Right lobe of liver (tissue), 6 donors: Measurements from ENCODE around the gene SLC7A10. TPM values are rescaled to one million over a fixed set of nuclear protein-coding genes. Genes with fewer than 3 reads are reported as not detected.
"Not testable (repeated sequence)": the region's sequence is repeated elsewhere in the genome, so short reads cannot be mapped to it uniquely, and the experiment has no call there.

ENCODE experiments used
- ATAC-seq, 4 donors: fragments of 200-7000 bp; cut with Tn5 transposase; one replicate each; pipeline ENCODE4 v1.9.1; 2020; ENCODE audit warnings: mild to moderate bottlenecking in 4 of 4, moderate library complexity in 4 of 4
- DNase-seq, 3 donors: peaks; one replicate each; pipeline ENCODE4 v3.0.0-alpha.2; 2020
- H3K27ac ChIP-seq, 3 donors: fragments of 200-600 bp; one replicate each; pipeline ENCODE4 v1.8.0; 2022
- H3K27me3 ChIP-seq, 2 donors: fragments of 200-600 bp; one replicate each; pipeline ENCODE4 v1.8.0; 2022
- H3K36me3 ChIP-seq, 4 donors: fragments of 200-600 bp; sonication (generic) in 1 of 4; one replicate each; pipeline versions ENCODE4 v1.5.1 to v1.8.0; 2017 to 2022; ENCODE audit warnings: control low read depth in 1 of 4
- H3K4me1 ChIP-seq, 4 donors: fragments of 200-600 bp; sonication (generic) in 1 of 4; one replicate each; pipeline versions ENCODE4 v1.5.1 to v1.8.0; 2017 to 2022; ENCODE audit warnings: control low read depth in 1 of 4
- H3K4me3 ChIP-seq, 3 donors: fragments of 200-600 bp; one replicate each; pipeline ENCODE4 v1.8.0; 2022
- H3K9me3 ChIP-seq, 4 donors: fragments of 200-600 bp; sonication (generic) in 1 of 4; one replicate each; pipeline versions ENCODE4 v1.5.1 to v1.8.0; 2017 to 2022; ENCODE audit warnings: control low read depth in 1 of 4
- CTCF ChIP-seq, 4 donors: fragments of 200-600 bp in 3 of 4; fragments of 450-650 bp in 1 of 4; IDR thresholded peaks; one replicate each; pipeline versions ENCODE4 v1.5.1 to v1.8.0; 2016 to 2022; ENCODE audit warnings: antibody characterized with exemption in 4 of 4, mild to moderate bottlenecking in 2 of 4
- POLR2A ChIP-seq: fragments of 450-650 bp; IDR thresholded peaks from one replicate; pipeline ENCODE4 v1.6.1; 2017; ENCODE audit warnings: antibody characterized with exemption, mild to moderate bottlenecking
- WGBS: methylation state at CpG from one replicate; pipeline ENCODE4 v1.1.6; 2018; ENCODE audit warnings: low coverage, low lambda C conversion rate; ENCODE audit not compliant: insufficient coverage; ENCODE audit errors: missing lambda C conversion rate; 5-methylcytosine and 5-hydroxymethylcytosine counted together
- intact Hi-C, 2 donors: fragments of 100-400 bp; cut with DNase I; formaldehyde crosslinking; loops; one replicate each; pipeline versions ENCODE4 v1.11.2 to v1.14.1; 2022
- total RNA-seq, 6 experiments: library from RNA; depleted of rRNA in 2 of 6; stranded (reverse); fragments of >200 nt in 2 of 6; fragmentation: NEBNext Ultra II Directional in 3 of 6; extraction: Animal tissue kit (Norgen Biotek cat#: 25700) in 3 of 6; gene quantifications; one replicate each; pipeline versions ENCODE4 v1.1.0 to v1.2.4, GENCODE V29; 2016 to 2023
- donor health status: DM: no; HTN: yes; CAD: no.
- donor health status: DM: no; HTN: no; CAD: no.
- donor health status: DM: no; HTN: no; CAD: no.
- donor health status: DM: no; HTN: yes; CAD: no.
- donor health status: DM: no; HTN: yes; CAD: no.

SLC7A10 gene
- total RNA-seq, 6 experiments from 2014 or later: not detected

GRCh38 chr19:33168528-33168927, 57.1 kb downstream of the SLC7A10 start:
- TF ChIP-seq POLR2A: no peak
- no peak for TF ChIP-seq CTCF (IDR thresholded peaks at IDR 0.05)
- intact Hi-C loops: no loop called here
- ATAC-seq (no peak), DNase-seq (no peak)
- Histone ChIP-seq H3K4me1 (no peaks in the 10 kb centered on the region), H3K27ac (no peak overlapping the region), H3K27me3 (no peaks in the 10 kb centered on the region), H3K36me3 (no peaks in the 10 kb centered on the region), H3K9me3 (no peaks in the 10 kb centered on the region), H3K4me3 (no peak overlapping the region)
- WGBS: 100% methylated on average over 1 of the region's 1 CpG

GRCh38 chr19:33167438-33167837, 58.2 kb downstream of the SLC7A10 start:
- TF ChIP-seq POLR2A (no peak), CTCF (IDR thresholded peaks at IDR 0.05) (no peak)
- intact Hi-C loops: no loop called here
- H3K4me1 ChIP-seq: no peaks in the 10 kb centered on the region

GRCh38 chr19:33166037-33166436, 59.6 kb downstream of the SLC7A10 start:
- H3K27ac ChIP-seq, H3K4me3 ChIP-seq, H3K9me3 ChIP-seq, H3K36me3 ChIP-seq, DNase-seq, intact Hi-C loops, H3K27me3 ChIP-seq, H3K4me1 ChIP-seq, ATAC-seq: not testable (repeated sequence)
- 89% methylated on average over 3 of the region's 6 CpGs for WGBS

More at GRCh38 chr19:33167438-33167837, 58.2 kb downstream of the SLC7A10 start:
- ATAC-seq (no peak), DNase-seq (no peak)
- H3K27me3 ChIP-seq: no peaks in the 10 kb centered on the region
- 89% methylated on average over 1 of the region's 1 CpG for WGBS
- H3K4me3 ChIP-seq: no peak overlapping the region
- no peaks in the 10 kb centered on the region for H3K9me3 ChIP-seq
- no peaks in the 10 kb centered on the region for H3K36me3 ChIP-seq
- H3K27ac ChIP-seq: no peak overlapping the region

GRCh38 chr19:33163481-33163880, 62.2 kb downstream of the SLC7A10 start:
- Histone ChIP-seq H3K9me3 (no peaks in the 10 kb centered on the region), H3K27me3 (no peaks in the 10 kb centered on the region), H3K4me1 (peaks cover 0 to 5% (median 0%) of the 10 kb centered on the region in 4 donors), H3K27ac (no peak overlapping the region), H3K36me3 (no peaks in the 10 kb centered on the region), H3K4me3 (no peak overlapping the region)
- intact Hi-C loops: no loop called here
- DNase-seq: no peak
- TF ChIP-seq CTCF (IDR thresholded peaks at IDR 0.05): no peak
- TF ChIP-seq POLR2A: no peak
- ATAC-seq: no peak
- 86% methylated on average over 4 of the region's 6 CpGs for WGBS

- H3K9me3 ChIP-seq: no peaks in the 10 kb centered on the region
- WGBS: 55% methylated on average over 3 of the region's 4 CpGs
- no peak for ATAC-seq
- TF ChIP-seq CTCF (IDR thresholded peaks at IDR 0.05) (no peak), POLR2A (no peak)
- H3K36me3 ChIP-seq: no peaks in the 10 kb centered on the region
- no peaks in the 10 kb centered on the region for H3K27me3 ChIP-seq
- H3K27ac ChIP-seq: no peak overlapping the region
- H3K4me3 ChIP-seq: no peak overlapping the region
- intact Hi-C loops: no loop called here
- peaks cover 0 to 14% (median 3%) of the 10 kb centered on the region in 4 donors for H3K4me1 ChIP-seq
- DNase-seq: no peak
Measured at GRCh38 chr19:33161201-33161600, 64.4 kb downstream of the SLC7A10 start.
